ENCODE measurements around the gene TTC23.

The TTC23 gene

DNA sequence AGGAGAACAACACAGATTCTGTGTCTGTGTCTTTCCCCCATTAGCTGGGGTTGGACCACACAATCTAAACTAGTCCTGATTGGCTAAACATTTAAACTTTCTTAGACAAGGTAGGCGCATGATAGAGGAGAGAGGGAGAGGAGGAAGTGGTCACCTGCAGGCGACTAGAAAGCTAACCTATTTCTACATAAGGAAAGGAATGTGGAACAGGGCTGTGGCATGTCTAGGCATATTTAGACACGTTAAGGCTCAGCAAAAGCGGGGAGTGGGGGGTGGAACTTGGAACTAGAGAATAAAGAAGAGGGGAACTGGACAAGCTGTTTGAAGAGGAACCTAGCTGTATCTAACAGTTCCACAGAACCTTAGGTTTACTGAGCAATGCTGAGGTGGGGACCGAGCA lies 14.7 kb upstream of the TTC23 start:
- TF ChIP-seq, protein P1, sequence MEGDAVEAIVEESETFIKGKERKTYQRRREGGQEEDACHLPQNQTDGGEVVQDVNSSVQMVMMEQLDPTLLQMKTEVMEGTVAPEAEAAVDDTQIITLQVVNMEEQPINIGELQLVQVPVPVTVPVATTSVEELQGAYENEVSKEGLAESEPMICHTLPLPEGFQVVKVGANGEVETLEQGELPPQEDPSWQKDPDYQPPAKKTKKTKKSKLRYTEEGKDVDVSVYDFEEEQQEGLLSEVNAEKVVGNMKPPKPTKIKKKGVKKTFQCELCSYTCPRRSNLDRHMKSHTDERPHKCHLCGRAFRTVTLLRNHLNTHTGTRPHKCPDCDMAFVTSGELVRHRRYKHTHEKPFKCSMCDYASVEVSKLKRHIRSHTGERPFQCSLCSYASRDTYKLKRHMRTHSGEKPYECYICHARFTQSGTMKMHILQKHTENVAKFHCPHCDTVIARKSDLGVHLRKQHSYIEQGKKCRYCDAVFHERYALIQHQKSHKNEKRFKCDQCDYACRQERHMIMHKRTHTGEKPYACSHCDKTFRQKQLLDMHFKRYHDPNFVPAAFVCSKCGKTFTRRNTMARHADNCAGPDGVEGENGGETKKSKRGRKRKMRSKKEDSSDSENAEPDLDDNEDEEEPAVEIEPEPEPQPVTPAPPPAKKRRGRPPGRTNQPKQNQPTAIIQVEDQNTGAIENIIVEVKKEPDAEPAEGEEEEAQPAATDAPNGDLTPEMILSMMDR (IDR thresholded peaks at IDR 0.05; ENCODE audit: insufficient read depth, low read length): no peak
- TF ChIP-seq SPI1 (IDR thresholded peaks at IDR 0.05; ENCODE audit: borderline replicate concordance, low read depth): no peak; the same call in 1 of the 2 replicates
- TF ChIP-seq, protein P2, sequence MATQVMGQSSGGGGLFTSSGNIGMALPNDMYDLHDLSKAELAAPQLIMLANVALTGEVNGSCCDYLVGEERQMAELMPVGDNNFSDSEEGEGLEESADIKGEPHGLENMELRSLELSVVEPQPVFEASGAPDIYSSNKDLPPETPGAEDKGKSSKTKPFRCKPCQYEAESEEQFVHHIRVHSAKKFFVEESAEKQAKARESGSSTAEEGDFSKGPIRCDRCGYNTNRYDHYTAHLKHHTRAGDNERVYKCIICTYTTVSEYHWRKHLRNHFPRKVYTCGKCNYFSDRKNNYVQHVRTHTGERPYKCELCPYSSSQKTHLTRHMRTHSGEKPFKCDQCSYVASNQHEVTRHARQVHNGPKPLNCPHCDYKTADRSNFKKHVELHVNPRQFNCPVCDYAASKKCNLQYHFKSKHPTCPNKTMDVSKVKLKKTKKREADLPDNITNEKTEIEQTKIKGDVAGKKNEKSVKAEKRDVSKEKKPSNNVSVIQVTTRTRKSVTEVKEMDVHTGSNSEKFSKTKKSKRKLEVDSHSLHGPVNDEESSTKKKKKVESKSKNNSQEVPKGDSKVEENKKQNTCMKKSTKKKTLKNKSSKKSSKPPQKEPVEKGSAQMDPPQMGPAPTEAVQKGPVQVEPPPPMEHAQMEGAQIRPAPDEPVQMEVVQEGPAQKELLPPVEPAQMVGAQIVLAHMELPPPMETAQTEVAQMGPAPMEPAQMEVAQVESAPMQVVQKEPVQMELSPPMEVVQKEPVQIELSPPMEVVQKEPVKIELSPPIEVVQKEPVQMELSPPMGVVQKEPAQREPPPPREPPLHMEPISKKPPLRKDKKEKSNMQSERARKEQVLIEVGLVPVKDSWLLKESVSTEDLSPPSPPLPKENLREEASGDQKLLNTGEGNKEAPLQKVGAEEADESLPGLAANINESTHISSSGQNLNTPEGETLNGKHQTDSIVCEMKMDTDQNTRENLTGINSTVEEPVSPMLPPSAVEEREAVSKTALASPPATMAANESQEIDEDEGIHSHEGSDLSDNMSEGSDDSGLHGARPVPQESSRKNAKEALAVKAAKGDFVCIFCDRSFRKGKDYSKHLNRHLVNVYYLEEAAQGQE (IDR thresholded peaks at IDR 0.05; ENCODE audit: insufficient replicate concordance, low read depth): no peak
- H3K27ac ChIP-seq (replicated peaks): no peak overlapping the region
- H3K4me3 ChIP-seq (replicated peaks; ENCODE audit: insufficient read depth, low read length): no peak overlapping the region
- peak in 1 of 2 experiments; percentile 47 for DNase-seq (ENCODE audit: low read depth in 1 of 2, low spot score in 1 of 2)
- no peaks in the 10 kb centered on the region for H3K27me3 ChIP-seq (ENCODE audit: insufficient read depth, poor library complexity, severe bottlenecking)

DNA sequence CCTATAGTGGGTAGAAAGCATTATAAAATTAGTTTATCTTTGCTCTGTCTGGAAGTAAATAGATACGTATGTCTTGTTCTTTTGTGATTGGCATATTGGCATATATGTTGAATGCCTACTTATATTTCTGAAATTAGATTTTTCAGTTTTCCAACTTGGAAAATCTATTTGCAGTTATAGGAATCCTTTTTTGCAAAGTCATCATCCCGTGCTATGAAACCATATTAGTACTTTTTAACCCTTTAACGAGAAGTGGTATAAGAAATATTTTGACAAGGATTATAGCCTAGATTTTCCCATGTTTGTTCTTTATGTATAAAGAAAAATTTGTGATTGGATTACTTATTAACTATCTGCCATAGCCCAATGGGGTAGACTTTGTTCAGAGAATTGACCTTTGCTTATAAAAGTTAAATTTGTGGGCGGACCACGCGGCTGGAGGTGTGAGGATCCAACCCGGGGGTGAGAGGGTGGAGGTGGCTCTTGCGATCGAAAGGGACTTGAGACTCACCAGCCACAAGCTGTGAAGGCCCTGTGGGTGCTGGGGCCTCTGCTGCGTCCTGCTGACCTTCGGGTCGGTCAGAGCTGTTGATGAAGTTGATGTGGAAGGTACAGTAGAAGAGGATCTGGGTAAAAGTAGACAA lies 7.8 kb upstream of the TTC23 start:
- TF ChIP-seq, protein P1 (IDR thresholded peaks at IDR 0.05; ENCODE audit: insufficient read depth, low read length): no peak
- TF ChIP-seq, protein P2 (IDR thresholded peaks at IDR 0.05; ENCODE audit: insufficient replicate concordance, low read depth): no peak
- TF ChIP-seq SPI1 (IDR thresholded peaks at IDR 0.05; ENCODE audit: borderline replicate concordance, low read depth): no peak
- no peak for TF ChIP-seq GABPA (IDR thresholded peaks at IDR 0.05; ENCODE audit: low read depth)
- TF ChIP-seq POLR2AphosphoS5 (IDR thresholded peaks at IDR 0.05; ENCODE audit: low read depth): no peak
- Histone ChIP-seq H3K4me3 (replicated peaks; ENCODE audit: insufficient read depth, low read length) (no peak overlapping the region), H3K27ac (replicated peaks) (no peak overlapping the region), H3K27me3 (ENCODE audit: insufficient read depth, poor library complexity, severe bottlenecking) (no peaks in the 10 kb centered on the region)
- no peak for DNase-seq (ENCODE audit: low read depth in 1 of 2, low spot score in 1 of 2)

DNA sequence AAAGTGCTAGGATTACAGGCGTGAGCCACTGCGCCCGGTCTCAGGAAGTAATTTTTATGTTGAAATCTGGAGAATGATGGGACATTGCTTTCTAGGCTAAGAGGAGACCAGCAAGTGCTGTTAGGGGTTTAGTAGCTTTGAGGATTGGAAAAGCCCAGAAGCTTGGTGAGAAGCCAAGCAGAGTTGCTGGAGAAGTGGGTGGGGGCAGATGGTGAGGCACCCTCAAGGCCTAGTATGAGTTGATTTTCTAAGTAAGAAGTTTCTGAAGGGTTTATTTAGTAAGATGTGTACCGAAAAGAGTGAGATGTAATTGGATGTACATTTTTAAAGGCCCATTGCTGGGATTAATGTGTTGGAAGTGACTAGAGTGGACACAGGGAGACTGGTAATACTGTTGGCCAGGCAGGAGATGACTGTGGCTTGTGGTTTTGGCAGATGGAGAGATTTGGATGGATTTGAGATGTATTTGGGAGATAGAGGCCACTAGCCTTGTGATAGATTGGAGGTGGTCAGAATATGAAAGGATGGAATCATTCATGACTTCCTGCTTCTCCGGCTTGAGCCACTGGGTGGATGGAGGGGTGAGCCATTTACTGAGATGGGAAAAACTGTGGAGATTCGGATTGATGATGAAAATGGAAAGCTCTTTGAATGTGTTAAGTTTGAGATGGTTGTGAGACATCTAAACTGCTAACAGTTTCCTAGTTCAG lies 4.2 kb upstream of the TTC23 start:
- no peak for DNase-seq (ENCODE audit: low read depth in 1 of 2, low spot score in 1 of 2)
- Histone ChIP-seq H3K27ac (replicated peaks) (no peak overlapping the region), H3K27me3 (ENCODE audit: insufficient read depth, poor library complexity, severe bottlenecking) (no peaks in the 10 kb centered on the region), H3K4me3 (replicated peaks; ENCODE audit: insufficient read depth, low read length) (no peak overlapping the region)
- TF ChIP-seq SPI1 (IDR thresholded peaks at IDR 0.05; ENCODE audit: borderline replicate concordance, low read depth): no peak
- TF ChIP-seq, protein P1 (IDR thresholded peaks at IDR 0.05; ENCODE audit: insufficient read depth, low read length): no peak
- TF ChIP-seq, protein P2 (IDR thresholded peaks at IDR 0.05; ENCODE audit: insufficient replicate concordance, low read depth): no peak
- TF ChIP-seq GABPA (IDR thresholded peaks at IDR 0.05; ENCODE audit: low read depth): no peak
- no peak for TF ChIP-seq POLR2AphosphoS5 (IDR thresholded peaks at IDR 0.05; ENCODE audit: low read depth)
